OCI-LY3 (cell line): ENCODE data around the gene C8G.

ENCODE experiments used
- EZH2phosphoT487 ChIP-seq: fragments of 200-600 bp; shearing (Covaris generic); IDR thresholded peaks from 2 replicates; pipeline ENCODE4 v1.6.1; 2018; ENCODE audit warnings: antibody characterized with exemption, mixed run types, low read depth
- TF ChIP-seq, protein P1 (sequence below): fragments of 200-600, 300-600 bp; sonication (generic); IDR thresholded peaks from 2 replicates; pipeline ENCODE4 v1.5.1; 2014; ENCODE audit warnings: antibody characterized with exemption, low read length, low read depth

DNA sequence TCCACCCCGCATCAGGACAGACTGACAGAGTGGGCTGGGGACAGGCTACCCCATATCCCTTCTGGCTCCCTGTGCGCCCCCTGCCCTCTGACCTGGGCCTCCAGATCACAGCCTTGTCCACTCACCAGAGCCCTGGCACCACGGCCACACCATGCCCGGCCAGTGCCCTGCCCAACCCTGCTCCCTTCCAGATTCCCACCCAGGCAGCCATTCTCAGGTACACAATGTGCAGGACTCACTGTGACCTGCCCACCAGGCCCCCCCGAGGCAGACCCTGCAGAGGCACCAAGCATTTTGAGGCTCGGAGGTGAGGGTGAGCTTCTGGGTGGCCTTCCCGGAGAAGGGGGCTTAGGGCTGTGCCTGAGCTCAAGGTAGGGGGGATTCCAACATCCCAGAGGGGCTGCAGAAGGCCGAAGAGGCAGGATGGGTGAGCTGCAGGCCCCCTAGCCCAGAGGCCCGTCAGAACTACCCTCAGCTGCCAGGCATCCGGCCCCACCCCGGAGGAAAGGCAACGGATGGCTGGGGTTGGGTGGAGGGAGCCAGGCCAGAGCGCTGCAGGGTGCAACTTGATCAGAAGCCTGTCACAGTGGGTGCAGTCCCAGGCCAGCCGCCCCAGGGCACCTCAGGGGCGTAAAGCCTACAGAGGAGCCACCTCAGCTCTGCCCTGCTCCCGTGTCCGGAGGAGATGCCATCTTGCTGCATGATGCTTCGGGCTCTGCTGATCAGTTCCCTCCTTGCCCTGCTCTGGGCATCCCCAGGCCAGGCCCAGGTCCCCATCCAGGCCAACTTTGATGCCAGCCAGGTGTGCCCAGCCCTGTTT lies 37.4 kb downstream of the C8G start, which contains the start of gene LCNL1:
- TF ChIP-seq, protein P1, sequence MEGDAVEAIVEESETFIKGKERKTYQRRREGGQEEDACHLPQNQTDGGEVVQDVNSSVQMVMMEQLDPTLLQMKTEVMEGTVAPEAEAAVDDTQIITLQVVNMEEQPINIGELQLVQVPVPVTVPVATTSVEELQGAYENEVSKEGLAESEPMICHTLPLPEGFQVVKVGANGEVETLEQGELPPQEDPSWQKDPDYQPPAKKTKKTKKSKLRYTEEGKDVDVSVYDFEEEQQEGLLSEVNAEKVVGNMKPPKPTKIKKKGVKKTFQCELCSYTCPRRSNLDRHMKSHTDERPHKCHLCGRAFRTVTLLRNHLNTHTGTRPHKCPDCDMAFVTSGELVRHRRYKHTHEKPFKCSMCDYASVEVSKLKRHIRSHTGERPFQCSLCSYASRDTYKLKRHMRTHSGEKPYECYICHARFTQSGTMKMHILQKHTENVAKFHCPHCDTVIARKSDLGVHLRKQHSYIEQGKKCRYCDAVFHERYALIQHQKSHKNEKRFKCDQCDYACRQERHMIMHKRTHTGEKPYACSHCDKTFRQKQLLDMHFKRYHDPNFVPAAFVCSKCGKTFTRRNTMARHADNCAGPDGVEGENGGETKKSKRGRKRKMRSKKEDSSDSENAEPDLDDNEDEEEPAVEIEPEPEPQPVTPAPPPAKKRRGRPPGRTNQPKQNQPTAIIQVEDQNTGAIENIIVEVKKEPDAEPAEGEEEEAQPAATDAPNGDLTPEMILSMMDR = no peak
- TF ChIP-seq EZH2phosphoT487 = no peak
